Endothelial cell of umbilical vein (primary cell): ENCODE results near the gene PTGES. TPM values are rescaled to one million over a fixed set of nuclear protein-coding genes. Genes with fewer than 3 reads are reported as not detected.

Source experiments
- BruUV-seq: library from RNA; stranded (reverse); fragments of 400-500 nt; replicated peaks from 2 replicates; lab custom pipeline; 2021; lab: Mats Ljungman, UMichigan
- CTCF ChIA-PET: fragments of 300-600, 350-600 bp; sonication (Branson Sonifier 250); formaldehyde crosslinking; loops from one replicate; lab custom pipeline; 2021; ENCODE audit warnings: antibody characterized with exemption, inconsistent platforms; lab: Charles Lee
- POLR2A ChIA-PET: fragments of 300-600, 350-600 bp; sonication (Branson Sonifier 250); formaldehyde crosslinking; loops from one replicate; lab custom pipeline; 2021; ENCODE audit warnings: antibody characterized with exemption, inconsistent platforms; lab: Charles Lee
- DNase-seq: peaks from one replicate; pipeline ENCODE4 v3.0.0-alpha.2; 2011; ENCODE audit warnings: low read depth, low spot score
- FAIRE-seq: peaks from 2 replicates; lab custom pipeline; 2011; peaks lifted over from hg19 to GRCh38; lab: Jason Lieb, UNC
- H2AFZ ChIP-seq: 2 replicates; pipeline ENCODE4 v1.6.0; 2012; ENCODE audit warnings: low read depth, low read length, control low read depth, inconsistent platforms
- H3K27ac ChIP-seq: 2 replicates; pipeline ENCODE4 v1.5.1; 2011; ENCODE audit warnings: low read depth, mild to moderate bottlenecking, control low read depth, low read length, moderate library complexity; ENCODE audit not compliant: insufficient read depth
- H3K27me3 ChIP-seq, 2 experiments: 2 replicates each; pipeline versions ENCODE4 v1.6.0 to v1.6.1; 2011; ENCODE audit warnings: low read length in 2 of 2, mixed read lengths in 1 of 2; ENCODE audit not compliant: control insufficient read depth in 2 of 2, insufficient read depth in 2 of 2
- H3K36me3 ChIP-seq, 2 experiments: 2 replicates in 1 of 2; 3 replicates in 1 of 2; pipeline ENCODE4 v1.5.1; 2011; ENCODE audit warnings: low read length in 2 of 2, mild to moderate bottlenecking in 1 of 2, moderate library complexity in 1 of 2; ENCODE audit not compliant: control insufficient read depth in 2 of 2, insufficient read depth in 2 of 2; ENCODE audit errors: extremely low read depth in 1 of 2
- H3K4me1 ChIP-seq: 3 replicates; pipeline ENCODE4 v1.5.1; 2011; ENCODE audit warnings: mild to moderate bottlenecking, low read length; ENCODE audit not compliant: control insufficient read depth, insufficient read depth; ENCODE audit errors: extremely low read depth
- H3K4me2 ChIP-seq: 2 replicates; pipeline ENCODE4 v1.6.1; 2011; ENCODE audit warnings: low read length, control low read depth, mixed read lengths; ENCODE audit not compliant: insufficient read depth
- H3K4me3 ChIP-seq, 3 experiments: fragments of 200-600 bp in 1 of 3; sonication (generic), shearing (Covaris generic) in 1 of 3; replicated peaks in 1 of 3; 2 replicates each; pipeline ENCODE4 v1.5.1; 2011 to 2016; ENCODE audit warnings: control low read depth in 3 of 3, low read length in 3 of 3, mild to moderate bottlenecking in 2 of 3, inconsistent platforms in 1 of 3, low read depth in 1 of 3, moderate library complexity in 1 of 3; ENCODE audit not compliant: insufficient read depth in 1 of 3
- H3K79me2 ChIP-seq: 2 replicates; pipeline ENCODE4 v1.6.0; 2012; ENCODE audit warnings: low read length, inconsistent platforms; ENCODE audit not compliant: control insufficient read depth, insufficient read depth
- H3K9ac ChIP-seq: replicated peaks from 2 replicates; pipeline ENCODE3; 2011; ENCODE audit warnings: low read length, control low read depth; ENCODE audit not compliant: insufficient read depth; ENCODE audit errors: extremely low read depth
- H3K9me1 ChIP-seq: replicated peaks from 3 replicates; pipeline ENCODE4 v1.6.0; 2011; ENCODE audit warnings: mild to moderate bottlenecking, low read length; ENCODE audit not compliant: control insufficient read depth, insufficient read depth; ENCODE audit errors: extremely low read depth
- H3K9me3 ChIP-seq: replicated peaks from 2 replicates; pipeline ENCODE4 v1.5.1; 2012; ENCODE audit warnings: low read length, inconsistent platforms; ENCODE audit not compliant: control insufficient read depth, insufficient read depth
- H4K20me1 ChIP-seq: replicated peaks from 2 replicates; pipeline ENCODE3; 2011; ENCODE audit warnings: mild to moderate bottlenecking, low read length; ENCODE audit not compliant: control insufficient read depth, insufficient read depth; ENCODE audit errors: extremely low read depth
- EZH2 ChIP-seq: IDR thresholded peaks from 2 replicates; pipeline ENCODE4 v1.6.1; 2012; ENCODE audit warnings: borderline replicate concordance, low read depth, mild to moderate bottlenecking, moderate library complexity, low read length, inconsistent platforms; ENCODE audit not compliant: severe bottlenecking
- FOS ChIP-seq: IDR thresholded peaks from 2 replicates; pipeline ENCODE4 v1.6.1; 2011; ENCODE audit warnings: mild to moderate bottlenecking, low read length, moderate library complexity, borderline replicate concordance; ENCODE audit not compliant: insufficient read depth
- GATA2 ChIP-seq: IDR thresholded peaks from 2 replicates; pipeline ENCODE4 v1.7.0; 2011; ENCODE audit warnings: low read depth, mild to moderate bottlenecking, moderate library complexity, mixed read lengths, low read length; ENCODE audit not compliant: insufficient read length, insufficient read depth
- JUN ChIP-seq: IDR thresholded peaks from 2 replicates; pipeline ENCODE4 v1.6.1; 2011; ENCODE audit warnings: borderline replicate concordance, low read depth; ENCODE audit not compliant: insufficient read length, insufficient read depth
- MYC ChIP-seq: IDR thresholded peaks from one replicate; pipeline ENCODE4 v1.6.1; 2011; ENCODE audit warnings: mild to moderate bottlenecking, low read depth, low read length
- POLR2A ChIP-seq: IDR thresholded peaks from 2 replicates; pipeline ENCODE4 v1.6.1; 2012; ENCODE audit warnings: low read depth, mild to moderate bottlenecking, control low read depth, low read length
- POLR2AphosphoS5 ChIP-seq: IDR thresholded peaks from 2 replicates; pipeline ENCODE4 v1.6.1; 2012; ENCODE audit warnings: low read depth, mild to moderate bottlenecking, control low read depth, low read length, moderate library complexity; ENCODE audit not compliant: insufficient read depth
- dilution Hi-C: fragments of 300-500 bp; cut with MboI; formaldehyde crosslinking; loops from one replicate; pipeline ENCODE4 v1.15.0; 2019; ENCODE audit warnings: low sequenced_read_pairs; ENCODE audit not compliant: extremely low pct_ligation_motif_present
- intact Hi-C: fragments of 100-400 bp; cut with micrococcal nuclease; formaldehyde crosslinking; loops from one replicate; pipeline ENCODE4 v1.10.0; 2022
- polyA plus RNA-seq, 4 experiments: library from polyadenylated mRNA; depleted of rRNA in 3 of 4; stranded (reverse) in 3 of 4; unstranded in 1 of 4; fragments of >200 nt; gene quantifications; 2 replicates each; pipeline versions ENCODE4 v1.2.1 to v1.2.3, GENCODE V29; 2011 to 2012; ENCODE audit warnings: missing spikeins in 1 of 4
- total RNA-seq: library from RNA; stranded (reverse); gene quantifications from 2 replicates; pipeline ENCODE4 v1.2.3, GENCODE V29; 2021
- TF ChIP-seq, protein P1 (sequence below): IDR thresholded peaks from 2 replicates; pipeline ENCODE4 v1.6.1; 2011; ENCODE audit not compliant: insufficient read depth, insufficient read length
- TF ChIP-seq, protein P2 (sequence below), 2 donors: IDR thresholded peaks; 1 replicate in 1 of 2; 2 replicates in 1 of 2; pipeline ENCODE4 v1.5.1; 2011; ENCODE audit warnings: low read length in 2 of 2, mild to moderate bottlenecking in 2 of 2, moderate library complexity in 2 of 2, control low read depth in 1 of 2, inconsistent platforms in 1 of 2, low read depth in 1 of 2; ENCODE audit not compliant: insufficient read depth in 1 of 2; ENCODE audit errors: extremely low read depth in 1 of 2

PTGES gene
- total and polyA plus RNA-seq, 2 donors (not counting 3 experiments of a cell fraction or from before 2014, with no cell fraction given): not detected

DNA sequence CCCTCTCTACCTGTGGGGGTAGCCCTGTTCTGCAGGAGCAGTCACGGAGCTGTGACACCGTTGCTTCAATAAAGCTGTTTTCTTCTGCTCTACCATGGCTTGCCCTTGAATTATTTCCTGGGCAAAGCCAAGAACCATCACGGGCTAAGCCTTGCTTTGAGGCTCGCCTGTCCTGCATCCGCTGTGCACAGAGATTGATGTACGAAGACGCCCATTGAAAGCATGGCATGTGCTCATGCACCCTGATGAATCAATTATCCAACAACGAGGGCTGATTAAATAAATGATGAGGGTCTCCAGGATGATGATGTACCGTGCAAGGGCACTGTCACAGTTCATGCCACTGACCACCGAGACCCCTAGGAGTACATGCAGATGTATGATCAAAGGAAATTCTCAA lies 20.7 kb downstream of the PTGES start:
- DNase-seq: no peak
- H3K27ac ChIP-seq: no peak overlapping the region
- H3K4me3 ChIP-seq: no peak overlapping the region
- H3K9me3 ChIP-seq: no peaks in the 10 kb centered on the region
- ChIA-PET POLR2A (no interaction called here), CTCF (no interaction called here)
- no peaks in the 10 kb centered on the region for H3K4me1 ChIP-seq
- no TSS peak for BruUV-seq
- intact Hi-C loops: no loop called here
- TF ChIP-seq POLR2A (no peak), EZH2 (no peak), GATA2 (no peak), POLR2AphosphoS5 (no peak), MYC (no peak), FOS (no peak), JUN (no peak)
- TF ChIP-seq, protein P1, sequence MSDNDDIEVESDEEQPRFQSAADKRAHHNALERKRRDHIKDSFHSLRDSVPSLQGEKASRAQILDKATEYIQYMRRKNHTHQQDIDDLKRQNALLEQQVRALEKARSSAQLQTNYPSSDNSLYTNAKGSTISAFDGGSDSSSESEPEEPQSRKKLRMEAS: no peak
- TF ChIP-seq, protein P2, sequence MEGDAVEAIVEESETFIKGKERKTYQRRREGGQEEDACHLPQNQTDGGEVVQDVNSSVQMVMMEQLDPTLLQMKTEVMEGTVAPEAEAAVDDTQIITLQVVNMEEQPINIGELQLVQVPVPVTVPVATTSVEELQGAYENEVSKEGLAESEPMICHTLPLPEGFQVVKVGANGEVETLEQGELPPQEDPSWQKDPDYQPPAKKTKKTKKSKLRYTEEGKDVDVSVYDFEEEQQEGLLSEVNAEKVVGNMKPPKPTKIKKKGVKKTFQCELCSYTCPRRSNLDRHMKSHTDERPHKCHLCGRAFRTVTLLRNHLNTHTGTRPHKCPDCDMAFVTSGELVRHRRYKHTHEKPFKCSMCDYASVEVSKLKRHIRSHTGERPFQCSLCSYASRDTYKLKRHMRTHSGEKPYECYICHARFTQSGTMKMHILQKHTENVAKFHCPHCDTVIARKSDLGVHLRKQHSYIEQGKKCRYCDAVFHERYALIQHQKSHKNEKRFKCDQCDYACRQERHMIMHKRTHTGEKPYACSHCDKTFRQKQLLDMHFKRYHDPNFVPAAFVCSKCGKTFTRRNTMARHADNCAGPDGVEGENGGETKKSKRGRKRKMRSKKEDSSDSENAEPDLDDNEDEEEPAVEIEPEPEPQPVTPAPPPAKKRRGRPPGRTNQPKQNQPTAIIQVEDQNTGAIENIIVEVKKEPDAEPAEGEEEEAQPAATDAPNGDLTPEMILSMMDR (IDR thresholded peaks at IDR 0.05; ENCODE audit: extremely low read depth in 1 of 2, insufficient read depth in 1 of 2, low read depth in 1 of 2, low read length in 2 of 2): no peak
- H3K9ac ChIP-seq: no peak overlapping the region
- H3K9me1 ChIP-seq: no peaks in the 10 kb centered on the region
- no peak overlapping the region for H3K4me2 ChIP-seq
- no peaks in the 10 kb centered on the region for H3K79me2 ChIP-seq
- H3K36me3 ChIP-seq: no peaks in the 10 kb centered on the region
- no peak for FAIRE-seq
- H3K27me3 ChIP-seq: no peaks in the 10 kb centered on the region
- dilution Hi-C loops: no loop called here
- no peaks in the 10 kb centered on the region for H4K20me1 ChIP-seq
- no peak overlapping the region for H2AFZ ChIP-seq
